ENCODE measurements around the gene PDE4B.
A peak's percentile ranks its signal among the peaks of the same experiment; 100 is the strongest.

Gene PDE4B

DNA sequence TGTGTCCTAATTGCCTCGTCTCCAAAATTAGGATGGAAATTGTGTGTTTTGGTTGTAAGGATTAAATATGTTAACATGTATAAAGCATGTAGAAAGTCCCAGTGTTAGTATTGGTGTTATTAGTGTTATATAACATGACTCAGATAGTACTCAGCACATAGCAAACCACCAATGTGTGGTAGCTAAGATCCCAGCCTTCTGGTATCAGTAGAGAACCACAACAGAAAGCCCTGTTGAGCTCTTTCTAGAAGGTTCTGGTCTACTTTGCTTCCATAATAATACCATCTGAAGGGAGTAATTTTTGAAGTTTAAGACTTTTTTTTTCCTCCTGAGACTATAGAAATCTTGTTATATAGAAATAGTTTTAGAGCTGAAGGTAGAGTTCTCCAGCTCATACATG is 481.9 kb downstream of the PDE4B start:
- Histone ChIP-seq H3K27me3 (ENCODE audit: insufficient read depth, low read depth) (no peaks in the 10 kb centered on the region), H3K4me1 (ENCODE audit: low read depth, poor library complexity, severe bottlenecking) (peaks cover 57% of the 10 kb centered on the region), H4K20me1 (ENCODE audit: insufficient read depth) (no peaks in the 10 kb centered on the region), H3K27ac (no peak overlapping the region), H2AFZ (ENCODE audit: low read depth) (no peak overlapping the region; the same call in 1 of the 2 replicates), H3K79me2 (ENCODE audit: insufficient read depth, low read depth) (no peaks in the 10 kb centered on the region), H3K4me2 (peak overlapping the region; percentile 95; the same call in 1 of the 2 replicates), H3K36me3 (ENCODE audit: insufficient read depth) (no peaks in the 10 kb centered on the region), H3K9ac (no peak overlapping the region), H3K4me3 (IDR thresholded peaks at IDR 0.05; ENCODE audit: insufficient read depth, low read depth, low read length) (no peak overlapping the region)
- TF ChIP-seq, protein P1, sequence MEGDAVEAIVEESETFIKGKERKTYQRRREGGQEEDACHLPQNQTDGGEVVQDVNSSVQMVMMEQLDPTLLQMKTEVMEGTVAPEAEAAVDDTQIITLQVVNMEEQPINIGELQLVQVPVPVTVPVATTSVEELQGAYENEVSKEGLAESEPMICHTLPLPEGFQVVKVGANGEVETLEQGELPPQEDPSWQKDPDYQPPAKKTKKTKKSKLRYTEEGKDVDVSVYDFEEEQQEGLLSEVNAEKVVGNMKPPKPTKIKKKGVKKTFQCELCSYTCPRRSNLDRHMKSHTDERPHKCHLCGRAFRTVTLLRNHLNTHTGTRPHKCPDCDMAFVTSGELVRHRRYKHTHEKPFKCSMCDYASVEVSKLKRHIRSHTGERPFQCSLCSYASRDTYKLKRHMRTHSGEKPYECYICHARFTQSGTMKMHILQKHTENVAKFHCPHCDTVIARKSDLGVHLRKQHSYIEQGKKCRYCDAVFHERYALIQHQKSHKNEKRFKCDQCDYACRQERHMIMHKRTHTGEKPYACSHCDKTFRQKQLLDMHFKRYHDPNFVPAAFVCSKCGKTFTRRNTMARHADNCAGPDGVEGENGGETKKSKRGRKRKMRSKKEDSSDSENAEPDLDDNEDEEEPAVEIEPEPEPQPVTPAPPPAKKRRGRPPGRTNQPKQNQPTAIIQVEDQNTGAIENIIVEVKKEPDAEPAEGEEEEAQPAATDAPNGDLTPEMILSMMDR (conservative IDR thresholded peaks at IDR 0.05; ENCODE audit: low read depth, low read length) = no peak

DNA sequence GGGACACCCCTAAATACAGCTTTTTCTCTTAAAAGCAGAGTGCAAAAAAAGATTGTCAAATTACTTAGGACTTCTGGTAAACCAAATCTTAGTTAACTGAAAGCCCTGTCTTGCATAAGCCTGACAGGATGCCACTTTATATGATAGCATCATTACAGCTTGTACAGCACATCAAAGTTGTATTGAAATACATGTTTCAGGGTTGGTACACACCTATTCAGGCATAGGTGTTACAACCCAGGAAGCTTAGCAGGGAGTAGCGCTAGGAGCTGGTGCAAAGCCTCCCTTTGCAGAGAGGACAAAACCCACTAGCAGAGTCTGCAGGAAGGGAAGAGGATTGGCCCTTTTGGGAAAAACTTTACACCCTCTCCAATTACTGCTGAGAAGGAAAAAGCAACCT is 482.4 kb downstream of the PDE4B start:
- peak overlapping the region; percentile 95; the same call in 1 of the 2 replicates for H3K4me2 ChIP-seq
- no peaks in the 10 kb centered on the region for H3K36me3 ChIP-seq (ENCODE audit: insufficient read depth)
- TF ChIP-seq, protein P1 (conservative IDR thresholded peaks at IDR 0.05; ENCODE audit: low read depth, low read length) = no peak
- peaks cover 62% of the 10 kb centered on the region for H3K4me1 ChIP-seq (ENCODE audit: low read depth, poor library complexity, severe bottlenecking)
- no peak overlapping the region for H3K4me3 ChIP-seq (IDR thresholded peaks at IDR 0.05; ENCODE audit: insufficient read depth, low read depth, low read length)
- H3K79me2 ChIP-seq (ENCODE audit: insufficient read depth, low read depth) = no peaks in the 10 kb centered on the region
- H2AFZ ChIP-seq (ENCODE audit: low read depth) = peak overlapping the region; percentile 10; the same call in 1 of the 2 replicates
- no peak overlapping the region for H3K27ac ChIP-seq
- H3K9ac ChIP-seq = no peak overlapping the region
- no peaks in the 10 kb centered on the region for H3K27me3 ChIP-seq (ENCODE audit: insufficient read depth, low read depth)
- no peaks in the 10 kb centered on the region for H4K20me1 ChIP-seq (ENCODE audit: insufficient read depth)

DNA sequence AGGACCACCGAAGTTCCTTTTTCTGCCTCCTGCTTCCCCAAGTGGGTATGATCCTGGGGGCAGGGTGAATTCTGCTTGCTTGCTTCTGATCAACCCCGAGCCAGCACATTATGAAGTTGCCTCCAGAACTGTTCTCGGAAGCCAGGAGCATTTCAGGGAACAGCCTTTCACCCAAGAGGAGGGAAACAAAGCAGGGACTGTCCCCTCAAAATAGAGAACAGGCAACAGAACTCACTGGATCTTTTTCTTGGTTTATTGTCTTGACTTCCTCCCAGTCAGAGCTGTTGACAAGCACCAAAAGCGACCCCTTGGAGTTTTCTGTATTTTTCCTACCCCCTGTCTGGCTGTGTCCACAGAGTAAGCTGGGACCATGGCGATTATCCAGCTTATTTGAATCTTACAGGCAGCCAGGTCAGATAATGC is 482.9 kb downstream of the PDE4B start:
- H3K4me1 ChIP-seq (ENCODE audit: low read depth, poor library complexity, severe bottlenecking) = peaks cover 67% of the 10 kb centered on the region

GRCh38 chr1:66276218-66276617 is 483.5 kb downstream of the PDE4B start:
- TF ChIP-seq, protein P1 (conservative IDR thresholded peaks at IDR 0.05; ENCODE audit: low read depth, low read length) = no peak
- Histone ChIP-seq H3K4me1 (ENCODE audit: low read depth, poor library complexity, severe bottlenecking) (peaks cover 73% of the 10 kb centered on the region), H2AFZ (ENCODE audit: low read depth) (peak overlapping the region; percentile 14; the same call in 1 of the 2 replicates), H3K27ac (peak overlapping the region; percentile 58), H3K9ac (peak overlapping the region; percentile 18; the same call in 1 of the 2 replicates), H3K79me2 (ENCODE audit: insufficient read depth, low read depth) (no peaks in the 10 kb centered on the region), H3K4me2 (peak overlapping the region; percentile 95), H3K4me3 (IDR thresholded peaks at IDR 0.05; ENCODE audit: insufficient read depth, low read depth, low read length) (no peak overlapping the region), H3K36me3 (ENCODE audit: insufficient read depth) (no peaks in the 10 kb centered on the region), H4K20me1 (ENCODE audit: insufficient read depth) (no peaks in the 10 kb centered on the region), H3K27me3 (ENCODE audit: insufficient read depth, low read depth) (no peaks in the 10 kb centered on the region)

More for the DNA sequence above, 482.9 kb downstream of the PDE4B start:
- Histone ChIP-seq H2AFZ (ENCODE audit: low read depth) (peak overlapping the region; percentile 14; the same call in 1 of the 2 replicates), H3K9ac (peak overlapping the region; percentile 18; the same call in 1 of the 2 replicates), H3K79me2 (ENCODE audit: insufficient read depth, low read depth) (no peaks in the 10 kb centered on the region), H3K27ac (peak overlapping the region; percentile 58; the same call in 1 of the 2 replicates), H3K27me3 (ENCODE audit: insufficient read depth, low read depth) (no peaks in the 10 kb centered on the region), H4K20me1 (ENCODE audit: insufficient read depth) (no peaks in the 10 kb centered on the region), H3K36me3 (ENCODE audit: insufficient read depth) (no peaks in the 10 kb centered on the region), H3K4me3 (IDR thresholded peaks at IDR 0.05; ENCODE audit: insufficient read depth, low read depth, low read length) (no peak overlapping the region), H3K4me2 (peak overlapping the region; percentile 95)
- TF ChIP-seq, protein P1 (conservative IDR thresholded peaks at IDR 0.05; ENCODE audit: low read depth, low read length) = no peak

Data from KMS-11 (cell line).